Uterus (tissue), 2 donors: Measurements from ENCODE around the gene MXD4.

ENCODE experiments used
- CTCF ChIP-seq, 4 experiments: fragments of 200-600 bp in 2 of 4; fragments of 450-650 bp in 2 of 4; sonication (generic) in 2 of 4; IDR thresholded peaks; one replicate each; pipeline ENCODE4 v1.5.1; 2016 to 2019; ENCODE audit warnings: antibody characterized with exemption in 4 of 4, mild to moderate bottlenecking in 2 of 4, moderate library complexity in 1 of 4
- POLR2A ChIP-seq, 2 donors: fragments of 450-650 bp; IDR thresholded peaks; one replicate each; pipeline ENCODE4 v1.6.1; 2016; ENCODE audit warnings: antibody characterized with exemption in 2 of 2, mild to moderate bottlenecking in 1 of 2, moderate library complexity in 1 of 2

GRCh38 chr4:2246384-2247127 lies 15.4 kb downstream of the MXD4 start:
- TF ChIP-seq CTCF (IDR thresholded peaks at IDR 0.05) = no peak
- no peak for TF ChIP-seq POLR2A (IDR thresholded peaks at IDR 0.05)
